NCI-H2227 (cell line): ENCODE measurements around the gene CAMK1G.

ENCODE experiments used
- DNase-seq: peaks from one replicate; lab custom pipeline; 2025; ENCODE audit not compliant: unreplicated experiment; lab: John Stamatoyannopoulos, UW

CAMK1G gene

GRCh38 chr1:209598227-209598626 lies 14.7 kb downstream of the CAMK1G start:
- no peak for DNase-seq

- DNase-seq: no peak
These were observed 17.0 kb downstream of the CAMK1G start for GRCh38 chr1:209600541-209600940.

- DNase-seq: peak; percentile 55
These were observed 18.5 kb downstream of the CAMK1G start for GRCh38 chr1:209601809-209602657.

GRCh38 chr1:209603877-209604276 lies 20.4 kb downstream of the CAMK1G start:
- no peak for DNase-seq

- DNase-seq: no peak
These were observed 23.7 kb downstream of the CAMK1G start for GRCh38 chr1:209607102-209607794.

GRCh38 chr1:209607795-209608178 lies 24.3 kb downstream of the CAMK1G start:
- no peak for DNase-seq

- no peak for DNase-seq
These were observed 25.7 kb downstream of the CAMK1G start for GRCh38 chr1:209609041-209609790.

- DNase-seq: no peak
These were observed 26.5 kb downstream of the CAMK1G start for GRCh38 chr1:209609791-209610630.

- no peak for DNase-seq
These were observed 27.1 kb downstream of the CAMK1G start for GRCh38 chr1:209610631-209610905.

- DNase-seq: no peak
These were observed 28.5 kb downstream of the CAMK1G start for GRCh38 chr1:209611771-209612570.

- no peak for DNase-seq
These were observed 29.3 kb downstream of the CAMK1G start for GRCh38 chr1:209612646-209613399.

GRCh38 chr1:209613400-209614150 lies 30.1 kb downstream of the CAMK1G start:
- no peak for DNase-seq

GRCh38 chr1:209614151-209614420 lies 30.6 kb downstream of the CAMK1G start:
- DNase-seq: no peak

GRCh38 chr1:209614906-209615305 lies 31.4 kb downstream of the CAMK1G start:
- DNase-seq: no peak

GRCh38 chr1:209616366-209617046 lies 33.0 kb downstream of the CAMK1G start:
- DNase-seq: no peak

- no peak for DNase-seq
These were observed 33.6 kb downstream of the CAMK1G start for GRCh38 chr1:209617047-209617673.

GRCh38 chr1:209617755-209618154 lies 34.2 kb downstream of the CAMK1G start:
- DNase-seq: no peak

- DNase-seq: no peak
These were observed 34.8 kb downstream of the CAMK1G start for GRCh38 chr1:209618291-209618690.
